C4-2B (cell line): ENCODE measurements around the gene SDCBP2.

Experiments
- ZFX ChIP-seq: fragments of 450-650 bp; IDR thresholded peaks from 2 replicates; pipeline ENCODE4 v1.6.1; 2017
- TF ChIP-seq, protein P1 (sequence below): fragments of 450-650 bp; conservative IDR thresholded peaks from 2 replicates; pipeline ENCODE4 v1.5.1; 2017; ENCODE audit warnings: mild to moderate bottlenecking

- TF ChIP-seq, protein P1, sequence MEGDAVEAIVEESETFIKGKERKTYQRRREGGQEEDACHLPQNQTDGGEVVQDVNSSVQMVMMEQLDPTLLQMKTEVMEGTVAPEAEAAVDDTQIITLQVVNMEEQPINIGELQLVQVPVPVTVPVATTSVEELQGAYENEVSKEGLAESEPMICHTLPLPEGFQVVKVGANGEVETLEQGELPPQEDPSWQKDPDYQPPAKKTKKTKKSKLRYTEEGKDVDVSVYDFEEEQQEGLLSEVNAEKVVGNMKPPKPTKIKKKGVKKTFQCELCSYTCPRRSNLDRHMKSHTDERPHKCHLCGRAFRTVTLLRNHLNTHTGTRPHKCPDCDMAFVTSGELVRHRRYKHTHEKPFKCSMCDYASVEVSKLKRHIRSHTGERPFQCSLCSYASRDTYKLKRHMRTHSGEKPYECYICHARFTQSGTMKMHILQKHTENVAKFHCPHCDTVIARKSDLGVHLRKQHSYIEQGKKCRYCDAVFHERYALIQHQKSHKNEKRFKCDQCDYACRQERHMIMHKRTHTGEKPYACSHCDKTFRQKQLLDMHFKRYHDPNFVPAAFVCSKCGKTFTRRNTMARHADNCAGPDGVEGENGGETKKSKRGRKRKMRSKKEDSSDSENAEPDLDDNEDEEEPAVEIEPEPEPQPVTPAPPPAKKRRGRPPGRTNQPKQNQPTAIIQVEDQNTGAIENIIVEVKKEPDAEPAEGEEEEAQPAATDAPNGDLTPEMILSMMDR = no peak
- no peak for TF ChIP-seq ZFX
Measured at GRCh38 chr20:1362484-1362883, 33.5 kb upstream of the SDCBP2 start.
